ENCODE measurements around the gene SSX2IP.

DNA sequence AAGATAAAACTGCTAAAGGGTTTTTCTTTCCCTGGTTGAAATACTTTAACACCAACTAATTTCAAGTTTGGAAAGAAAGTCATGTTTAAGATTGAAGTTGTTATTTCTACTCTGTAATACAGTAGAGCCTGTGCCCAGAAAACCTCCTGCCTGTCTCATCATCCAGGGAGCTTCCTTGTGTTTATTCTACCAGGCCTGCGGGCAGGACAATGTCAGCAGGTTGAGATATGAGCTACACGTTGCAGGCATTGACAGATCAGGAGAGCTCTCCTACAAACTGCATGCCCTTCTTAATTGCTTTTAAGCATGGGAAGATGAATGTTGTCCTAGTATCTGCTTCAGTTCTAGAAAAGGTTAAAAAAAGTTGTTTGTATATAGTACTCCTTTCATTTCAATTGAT, 72.9 kb downstream of the SSX2IP start:
- TF ChIP-seq, protein P1, sequence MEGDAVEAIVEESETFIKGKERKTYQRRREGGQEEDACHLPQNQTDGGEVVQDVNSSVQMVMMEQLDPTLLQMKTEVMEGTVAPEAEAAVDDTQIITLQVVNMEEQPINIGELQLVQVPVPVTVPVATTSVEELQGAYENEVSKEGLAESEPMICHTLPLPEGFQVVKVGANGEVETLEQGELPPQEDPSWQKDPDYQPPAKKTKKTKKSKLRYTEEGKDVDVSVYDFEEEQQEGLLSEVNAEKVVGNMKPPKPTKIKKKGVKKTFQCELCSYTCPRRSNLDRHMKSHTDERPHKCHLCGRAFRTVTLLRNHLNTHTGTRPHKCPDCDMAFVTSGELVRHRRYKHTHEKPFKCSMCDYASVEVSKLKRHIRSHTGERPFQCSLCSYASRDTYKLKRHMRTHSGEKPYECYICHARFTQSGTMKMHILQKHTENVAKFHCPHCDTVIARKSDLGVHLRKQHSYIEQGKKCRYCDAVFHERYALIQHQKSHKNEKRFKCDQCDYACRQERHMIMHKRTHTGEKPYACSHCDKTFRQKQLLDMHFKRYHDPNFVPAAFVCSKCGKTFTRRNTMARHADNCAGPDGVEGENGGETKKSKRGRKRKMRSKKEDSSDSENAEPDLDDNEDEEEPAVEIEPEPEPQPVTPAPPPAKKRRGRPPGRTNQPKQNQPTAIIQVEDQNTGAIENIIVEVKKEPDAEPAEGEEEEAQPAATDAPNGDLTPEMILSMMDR (IDR thresholded peaks at IDR 0.05), result no peak
- no peak for TF ChIP-seq POLR2A (IDR thresholded peaks at IDR 0.05; ENCODE audit: low read depth)

Measured in esophagus muscularis mucosa (tissue), 3 donors.